Vagina (tissue), 2 donors: Measurements from ENCODE around the gene CCDC182. TPM values are rescaled to one million over a fixed set of nuclear protein-coding genes. Genes with fewer than 3 reads are reported as not detected.

Source experiments
- DNase-seq, 2 donors: peaks; one replicate each; pipeline ENCODE4 v3.0.0-alpha.2; 2017; ENCODE audit errors: extremely low spot score in 2 of 2
- H3K27ac ChIP-seq: fragments of 200-600 bp; sonication (generic); one replicate; pipeline ENCODE4 v1.5.1; 2019
- H3K27me3 ChIP-seq: fragments of 200-600 bp; sonication (generic); one replicate; pipeline ENCODE4 v1.5.1; 2019
- H3K36me3 ChIP-seq, 2 donors: fragments of 200-600 bp; sonication (generic); one replicate each; pipeline ENCODE4 v1.5.1; 2017 to 2019
- H3K4me1 ChIP-seq: fragments of 200-600 bp; sonication (generic); one replicate; pipeline ENCODE4 v1.5.1; 2019
- H3K4me3 ChIP-seq, 2 donors: fragments of 200-600 bp; sonication (generic); 1 replicate in 1 of 2; 2 replicates in 1 of 2; pipeline ENCODE4 v1.5.1; 2016 to 2019
- H3K9me3 ChIP-seq: fragments of 200-600 bp; sonication (generic); one replicate; pipeline ENCODE4 v1.5.1; 2019
- POLR2A ChIP-seq, 2 donors: fragments of 450-650 bp; IDR thresholded peaks; one replicate each; pipeline ENCODE4 v1.6.1; 2017; ENCODE audit warnings: antibody characterized with exemption in 2 of 2, mild to moderate bottlenecking in 2 of 2, moderate library complexity in 2 of 2
- POLR2AphosphoS5 ChIP-seq, 2 donors: sonication (generic); formaldehyde crosslinking; IDR thresholded peaks; one replicate each; pipeline ENCODE4 v1.9.0; 2017; ENCODE audit warnings: antibody characterized with exemption in 2 of 2, mild to moderate bottlenecking in 2 of 2, low read depth in 1 of 2; ENCODE audit not compliant: insufficient read depth in 1 of 2
- intact Hi-C: fragments of 100-400 bp; cut with DNase I; formaldehyde crosslinking; loops from one replicate; pipeline ENCODE4 v1.15.1; 2023
- total RNA-seq: library from RNA; depleted of rRNA; stranded (reverse); fragments of >200 nt; gene quantifications from one replicate; pipeline ENCODE4 v1.2.3, GENCODE V29; 2016
- TF ChIP-seq, protein P1 (sequence below), 3 experiments: fragments of 450-650 bp in 2 of 3; fragments of 200-600 bp in 1 of 3; sonication (generic) in 1 of 3; IDR thresholded peaks; one replicate each; pipeline ENCODE4 v1.5.1; 2017 to 2019; ENCODE audit warnings: antibody characterized with exemption in 3 of 3, mild to moderate bottlenecking in 2 of 3, moderate library complexity in 2 of 3

CCDC182 gene
- total RNA-seq, 1 donor from 2014 or later, result not detected

DNA sequence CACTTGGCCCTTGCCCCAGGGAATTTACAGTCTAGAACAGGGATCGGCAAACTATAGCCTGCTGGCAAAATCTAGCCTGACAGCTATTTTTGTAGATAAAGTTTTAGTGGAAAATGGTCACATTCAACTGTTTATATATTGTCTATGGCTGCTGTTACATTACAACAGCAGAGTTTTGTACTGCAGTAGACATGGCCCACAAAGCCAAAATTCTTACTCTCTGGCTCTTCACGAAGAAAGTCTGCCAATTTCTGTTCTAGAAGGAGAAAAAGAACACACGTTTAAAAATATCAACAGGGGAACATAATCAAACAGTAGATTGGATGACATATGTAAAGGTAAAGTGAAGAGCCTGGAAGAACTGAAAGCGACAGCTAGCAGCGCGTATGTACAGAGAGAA is 33.2 kb upstream of the CCDC182 start:
- no peaks in the 10 kb centered on the region for H3K27me3 ChIP-seq
- H3K4me3 ChIP-seq, result no peak overlapping the region
- H3K4me1 ChIP-seq, result peaks cover 9% of the 10 kb centered on the region
- intact Hi-C loops, result no loop called here
- TF ChIP-seq POLR2AphosphoS5 (IDR thresholded peaks at IDR 0.05; ENCODE audit: insufficient read depth in 1 of 2, low read depth in 1 of 2) (no peak), POLR2A (IDR thresholded peaks at IDR 0.05) (no peak)
- TF ChIP-seq, protein P1, sequence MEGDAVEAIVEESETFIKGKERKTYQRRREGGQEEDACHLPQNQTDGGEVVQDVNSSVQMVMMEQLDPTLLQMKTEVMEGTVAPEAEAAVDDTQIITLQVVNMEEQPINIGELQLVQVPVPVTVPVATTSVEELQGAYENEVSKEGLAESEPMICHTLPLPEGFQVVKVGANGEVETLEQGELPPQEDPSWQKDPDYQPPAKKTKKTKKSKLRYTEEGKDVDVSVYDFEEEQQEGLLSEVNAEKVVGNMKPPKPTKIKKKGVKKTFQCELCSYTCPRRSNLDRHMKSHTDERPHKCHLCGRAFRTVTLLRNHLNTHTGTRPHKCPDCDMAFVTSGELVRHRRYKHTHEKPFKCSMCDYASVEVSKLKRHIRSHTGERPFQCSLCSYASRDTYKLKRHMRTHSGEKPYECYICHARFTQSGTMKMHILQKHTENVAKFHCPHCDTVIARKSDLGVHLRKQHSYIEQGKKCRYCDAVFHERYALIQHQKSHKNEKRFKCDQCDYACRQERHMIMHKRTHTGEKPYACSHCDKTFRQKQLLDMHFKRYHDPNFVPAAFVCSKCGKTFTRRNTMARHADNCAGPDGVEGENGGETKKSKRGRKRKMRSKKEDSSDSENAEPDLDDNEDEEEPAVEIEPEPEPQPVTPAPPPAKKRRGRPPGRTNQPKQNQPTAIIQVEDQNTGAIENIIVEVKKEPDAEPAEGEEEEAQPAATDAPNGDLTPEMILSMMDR (IDR thresholded peaks at IDR 0.05), result no peak
- no peak overlapping the region for H3K27ac ChIP-seq
- no peaks in the 10 kb centered on the region for H3K36me3 ChIP-seq
- no peaks in the 10 kb centered on the region for H3K9me3 ChIP-seq
- no peak for DNase-seq

DNA sequence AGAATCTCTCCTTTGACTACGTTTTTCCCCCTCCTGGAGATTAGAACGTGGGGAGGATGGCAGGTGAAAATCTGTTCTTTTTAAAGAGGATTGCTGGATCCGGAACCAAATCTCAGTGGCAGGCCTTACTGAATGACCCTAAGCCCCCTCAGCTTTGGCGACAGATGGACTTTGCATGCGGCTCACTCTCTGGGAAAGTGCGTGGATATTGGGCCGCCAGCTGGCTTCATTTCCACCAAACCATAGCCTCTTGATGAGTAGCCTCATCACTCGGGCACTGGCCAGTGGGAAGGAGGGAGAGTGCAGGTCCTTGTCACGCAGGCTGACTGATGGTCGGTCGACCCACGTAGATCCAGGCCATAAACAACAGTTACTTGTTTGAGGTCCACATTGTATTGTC is 31.3 kb upstream of the CCDC182 start:
- Histone ChIP-seq H3K36me3 (no peaks in the 10 kb centered on the region), H3K9me3 (no peaks in the 10 kb centered on the region), H3K4me1 (no peaks in the 10 kb centered on the region), H3K27ac (no peak overlapping the region), H3K4me3 (no peak overlapping the region), H3K27me3 (no peaks in the 10 kb centered on the region)
- DNase-seq, result no peak
- intact Hi-C loops, result no loop called here
- TF ChIP-seq POLR2AphosphoS5 (IDR thresholded peaks at IDR 0.05; ENCODE audit: insufficient read depth in 1 of 2, low read depth in 1 of 2), result no peak
- TF ChIP-seq POLR2A (IDR thresholded peaks at IDR 0.05), result no peak
- TF ChIP-seq, protein P1 (IDR thresholded peaks at IDR 0.05), result no peak

DNA sequence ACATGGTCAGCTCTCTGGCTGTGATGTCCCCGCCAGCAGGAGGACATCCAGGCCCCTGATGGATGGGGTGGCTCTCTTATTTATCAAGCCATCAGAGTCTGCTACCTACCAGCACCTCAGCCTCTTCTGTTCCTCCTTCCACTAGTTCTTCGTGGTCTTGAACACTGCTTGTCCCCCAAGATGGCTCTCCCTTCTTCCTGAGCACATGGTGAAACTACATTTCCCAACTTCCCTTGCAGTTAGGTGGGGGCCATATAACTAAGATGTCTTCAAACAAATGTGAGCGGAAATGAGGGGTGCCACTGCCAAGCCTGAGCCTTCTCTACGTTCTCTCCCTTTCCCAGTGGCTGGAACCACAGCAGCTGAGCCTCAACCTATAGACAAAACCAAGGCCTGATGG is 29.8 kb upstream of the CCDC182 start:
- H3K27me3 ChIP-seq, result no peaks in the 10 kb centered on the region
- no peaks in the 10 kb centered on the region for H3K9me3 ChIP-seq
- H3K4me1 ChIP-seq, result no peaks in the 10 kb centered on the region
- H3K4me3 ChIP-seq, result no peak overlapping the region
- no peak for DNase-seq
- H3K27ac ChIP-seq, result no peak overlapping the region
- intact Hi-C loops, result no loop called here
- no peaks in the 10 kb centered on the region for H3K36me3 ChIP-seq
- TF ChIP-seq POLR2A (IDR thresholded peaks at IDR 0.05), result no peak
- TF ChIP-seq, protein P1 (IDR thresholded peaks at IDR 0.05), result no peak
- TF ChIP-seq POLR2AphosphoS5 (IDR thresholded peaks at IDR 0.05; ENCODE audit: insufficient read depth in 1 of 2, low read depth in 1 of 2), result no peak

DNA sequence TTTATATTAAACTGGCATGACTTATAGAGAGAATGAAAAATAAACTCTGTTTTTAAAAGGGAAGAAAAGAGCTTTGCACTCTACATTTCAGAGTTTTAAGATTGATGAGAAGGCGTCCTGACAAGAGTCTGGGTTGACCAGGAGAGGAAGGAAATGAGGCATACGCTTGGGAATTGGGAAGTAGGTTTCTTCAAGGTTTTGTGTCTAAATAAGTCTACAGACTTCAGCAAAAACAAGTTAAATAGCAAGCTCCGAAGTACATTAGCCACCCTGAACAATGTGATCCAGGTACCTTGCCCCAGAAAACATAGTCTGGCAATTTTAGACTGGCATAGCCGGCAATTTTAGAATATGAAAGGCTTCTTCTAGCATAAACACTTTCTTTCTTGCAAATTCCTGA is 28.5 kb upstream of the CCDC182 start:
- Histone ChIP-seq H3K4me3 (no peak overlapping the region), H3K4me1 (no peaks in the 10 kb centered on the region), H3K27me3 (no peaks in the 10 kb centered on the region), H3K27ac (no peak overlapping the region), H3K36me3 (no peaks in the 10 kb centered on the region), H3K9me3 (no peaks in the 10 kb centered on the region)
- TF ChIP-seq POLR2A (IDR thresholded peaks at IDR 0.05) (no peak), POLR2AphosphoS5 (IDR thresholded peaks at IDR 0.05; ENCODE audit: insufficient read depth in 1 of 2, low read depth in 1 of 2) (no peak)
- TF ChIP-seq, protein P1 (IDR thresholded peaks at IDR 0.05), result no peak
- DNase-seq, result no peak
- intact Hi-C loops, result no loop called here

DNA sequence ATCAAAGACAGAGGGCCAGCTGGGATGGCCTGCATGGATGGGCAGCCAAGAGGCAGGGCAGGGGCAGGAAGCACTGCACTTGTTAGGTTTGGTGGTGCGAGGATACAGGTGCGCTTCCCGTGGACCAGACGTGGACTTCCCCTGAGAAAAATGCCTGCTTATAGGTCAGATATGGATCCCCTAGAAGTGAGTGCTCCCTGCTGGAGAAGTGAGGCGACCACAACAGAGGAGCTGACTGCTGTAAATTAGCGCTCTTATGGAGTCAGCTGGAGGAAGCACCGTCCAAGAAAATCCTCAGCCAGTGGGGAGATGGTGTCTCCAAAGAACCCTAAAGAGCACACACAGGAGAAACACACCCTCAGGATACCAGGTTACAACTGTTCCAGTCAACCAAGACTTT is 27.7 kb upstream of the CCDC182 start:
- intact Hi-C loops, result no loop called here
- TF ChIP-seq POLR2A (IDR thresholded peaks at IDR 0.05) (no peak), POLR2AphosphoS5 (IDR thresholded peaks at IDR 0.05; ENCODE audit: insufficient read depth in 1 of 2, low read depth in 1 of 2) (no peak)
- TF ChIP-seq, protein P1 (IDR thresholded peaks at IDR 0.05), result no peak
- Histone ChIP-seq H3K4me3 (no peak overlapping the region), H3K36me3 (no peaks in the 10 kb centered on the region), H3K9me3 (no peaks in the 10 kb centered on the region), H3K4me1 (no peaks in the 10 kb centered on the region), H3K27ac (no peak overlapping the region), H3K27me3 (no peaks in the 10 kb centered on the region)
- DNase-seq, result no peak
